ENCODE data around the gene MPP4.

The MPP4 gene, protein sequence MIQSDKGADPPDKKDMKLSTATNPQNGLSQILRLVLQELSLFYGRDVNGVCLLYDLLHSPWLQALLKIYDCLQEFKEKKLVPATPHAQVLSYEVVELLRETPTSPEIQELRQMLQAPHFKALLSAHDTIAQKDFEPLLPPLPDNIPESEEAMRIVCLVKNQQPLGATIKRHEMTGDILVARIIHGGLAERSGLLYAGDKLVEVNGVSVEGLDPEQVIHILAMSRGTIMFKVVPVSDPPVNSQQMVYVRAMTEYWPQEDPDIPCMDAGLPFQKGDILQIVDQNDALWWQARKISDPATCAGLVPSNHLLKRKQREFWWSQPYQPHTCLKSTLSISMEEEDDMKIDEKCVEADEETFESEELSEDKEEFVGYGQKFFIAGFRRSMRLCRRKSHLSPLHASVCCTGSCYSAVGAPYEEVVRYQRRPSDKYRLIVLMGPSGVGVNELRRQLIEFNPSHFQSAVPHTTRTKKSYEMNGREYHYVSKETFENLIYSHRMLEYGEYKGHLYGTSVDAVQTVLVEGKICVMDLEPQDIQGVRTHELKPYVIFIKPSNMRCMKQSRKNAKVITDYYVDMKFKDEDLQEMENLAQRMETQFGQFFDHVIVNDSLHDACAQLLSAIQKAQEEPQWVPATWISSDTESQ

DNA sequence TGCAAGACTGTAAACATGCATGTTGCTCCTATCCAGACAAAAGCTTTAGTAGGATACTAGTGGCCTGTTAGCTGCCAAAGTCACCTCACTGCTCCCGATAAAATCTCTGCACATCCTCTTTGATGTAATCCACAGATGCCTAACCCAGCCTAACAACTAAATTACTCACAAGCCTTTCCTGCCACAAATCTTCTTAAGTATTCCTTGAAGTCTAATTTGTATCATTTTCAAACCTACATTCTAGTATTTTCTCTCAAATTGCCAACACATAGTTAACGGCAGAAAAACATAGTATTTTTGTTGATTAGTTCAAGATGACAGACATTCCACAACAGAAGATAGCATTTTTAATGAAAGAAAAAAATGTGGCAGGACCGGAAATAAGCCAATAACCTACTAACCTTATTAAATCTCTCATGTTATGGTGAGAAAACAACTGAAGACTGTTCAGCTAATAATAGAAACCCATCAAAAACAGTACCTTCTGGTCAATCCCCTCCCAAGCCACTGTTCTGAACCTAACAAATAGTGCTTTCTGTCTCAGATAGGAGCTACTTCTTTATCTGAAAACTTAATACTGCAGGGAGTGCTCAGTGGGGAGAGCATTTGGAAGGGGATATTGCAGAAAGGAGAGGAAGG lies at the start of gene MPP4:
TSS of gene MPP4 (minus strand) at position 57 of the 639 bp plus-strand sequence. CDS start 4,690 bp downstream, outside the sequence.
- DNase-seq, result no peak

DNA sequence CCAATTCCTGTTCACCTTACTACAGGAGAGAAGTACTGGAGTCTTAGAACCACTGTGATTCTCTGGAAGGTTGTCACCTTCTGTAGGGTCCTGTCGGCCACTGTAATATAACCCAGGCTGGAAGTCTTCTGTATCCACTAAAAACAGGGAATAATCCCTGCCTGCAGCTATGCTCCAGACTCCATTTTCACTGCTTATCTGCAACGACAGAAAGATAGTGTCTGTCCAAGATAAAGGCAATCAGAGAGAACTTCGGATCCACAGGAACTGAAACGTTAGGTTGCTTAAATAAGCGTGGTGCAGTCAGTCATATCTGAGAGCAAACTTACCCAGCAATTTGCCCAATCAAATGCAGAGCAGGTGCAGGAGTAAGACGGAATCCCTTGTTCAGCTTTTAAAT lies 48.1 kb upstream of the MPP4 start:
- DNase-seq, result no peak

DNA sequence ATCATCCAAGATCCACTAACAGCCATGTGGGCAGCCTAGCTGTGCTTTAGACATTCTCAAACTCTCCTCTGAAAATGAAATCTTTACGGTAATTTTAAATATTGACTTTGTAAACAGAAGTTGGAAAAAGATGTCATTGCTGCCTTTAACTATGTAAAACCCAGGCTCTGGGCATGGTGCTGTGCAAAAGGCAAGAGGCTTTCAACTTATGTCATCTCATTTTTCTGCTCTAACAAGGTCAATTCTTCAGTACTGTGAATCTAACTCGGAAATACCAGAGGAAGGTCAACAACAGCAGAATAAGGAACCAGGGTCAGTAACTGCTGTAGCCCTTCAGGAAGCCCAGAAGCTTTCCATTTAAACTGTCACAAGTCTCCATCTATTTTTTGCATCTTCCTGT lies 37.0 kb upstream of the MPP4 start:
- no peak for DNase-seq

- no peak for DNase-seq
Observed at GRCh38 chr2:201734111-201734510, 35.7 kb upstream of the MPP4 start.

GRCh38 chr2:201733544-201733943 lies 35.1 kb upstream of the MPP4 start:
- no peak for DNase-seq

GRCh38 chr2:201730651-201731285 lies 32.3 kb upstream of the MPP4 start:
- no peak for DNase-seq

DNA sequence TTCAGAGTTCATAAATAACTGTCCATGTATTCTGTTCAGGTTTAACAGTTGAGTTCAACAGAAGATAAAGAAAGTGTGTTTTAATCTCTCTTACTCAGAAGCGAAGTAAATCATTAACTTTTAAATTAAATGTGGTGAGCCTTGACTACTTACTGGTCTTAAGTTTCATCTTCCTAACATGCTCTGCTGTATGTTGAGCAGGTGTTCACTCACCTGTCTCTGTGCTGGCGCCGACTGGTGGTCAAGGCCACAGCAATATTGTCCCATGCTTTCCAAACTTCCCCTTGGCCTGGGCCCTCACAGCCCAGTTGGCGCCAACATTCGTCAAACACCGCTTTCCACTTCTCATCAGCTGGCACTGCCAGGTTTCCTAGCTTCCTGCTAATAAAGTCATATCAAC lies 17.0 kb upstream of the MPP4 start:
- DNase-seq, result no peak

DNA sequence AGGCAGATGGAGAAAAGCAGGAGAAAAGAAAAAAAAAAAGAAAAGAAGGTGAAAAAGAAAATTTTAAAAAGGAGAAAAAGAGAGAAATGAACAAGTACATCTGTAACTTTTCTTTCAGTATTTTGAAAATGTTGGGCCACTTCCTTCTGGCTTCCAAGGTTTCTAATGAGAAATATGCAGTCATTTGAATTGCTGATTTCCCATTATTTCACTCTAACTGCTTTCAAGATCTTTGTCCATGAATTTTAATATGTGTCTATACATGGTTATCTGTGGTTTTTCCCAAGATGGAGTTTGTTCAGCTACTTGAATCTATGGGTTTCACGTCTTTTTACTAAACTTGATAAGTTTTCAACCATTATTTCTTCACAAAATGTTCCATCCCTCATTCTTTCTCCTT lies 14.3 kb upstream of the MPP4 start:
- DNase-seq, result no peak

GRCh38 chr2:201709747-201710146 lies 11.3 kb upstream of the MPP4 start:
- no peak for DNase-seq

GRCh38 chr2:201709049-201709448 lies 10.6 kb upstream of the MPP4 start:
- DNase-seq, result no peak

DNA sequence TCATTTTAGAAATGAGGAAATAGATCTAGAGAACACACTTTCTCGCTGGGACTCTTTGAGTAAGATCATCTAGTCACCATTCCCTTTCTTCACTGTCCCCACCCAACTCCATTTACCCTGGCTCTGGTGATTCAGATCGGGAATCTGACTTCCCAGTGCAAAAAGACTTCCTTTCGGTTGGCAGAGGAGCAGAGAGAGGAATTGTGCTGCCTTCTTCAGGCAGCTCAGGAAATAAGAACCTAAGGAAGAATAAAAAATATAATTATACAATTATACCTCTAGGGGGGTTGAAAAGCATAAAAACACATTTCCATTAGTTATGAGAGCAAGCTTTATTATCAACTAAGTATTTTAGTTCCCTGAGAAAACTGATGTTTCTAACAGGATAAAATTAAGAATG lies 9.3 kb upstream of the MPP4 start:
- DNase-seq, result no peak

- no peak for DNase-seq
Observed at GRCh38 chr2:201707142-201707541, 8.7 kb upstream of the MPP4 start.

DNA sequence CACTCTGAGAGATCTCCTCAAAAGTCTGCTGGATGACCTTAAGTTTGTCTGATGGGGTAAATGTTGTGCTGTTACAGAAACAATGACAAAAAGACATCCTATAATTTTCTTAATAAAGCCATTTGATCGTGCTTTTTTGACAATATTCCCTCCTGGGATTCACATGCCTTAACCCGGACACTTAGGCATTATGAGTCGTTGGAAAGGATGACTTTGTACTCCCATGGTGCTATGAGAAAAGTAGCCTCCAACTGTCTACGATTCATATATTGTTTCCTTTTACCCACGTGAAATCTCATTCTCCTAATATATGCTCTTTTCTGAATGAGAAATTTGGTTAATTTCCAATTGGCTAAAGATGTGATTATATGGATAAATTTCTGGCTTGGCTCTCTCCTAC lies 6.1 kb upstream of the MPP4 start:
- no peak for DNase-seq

DNA sequence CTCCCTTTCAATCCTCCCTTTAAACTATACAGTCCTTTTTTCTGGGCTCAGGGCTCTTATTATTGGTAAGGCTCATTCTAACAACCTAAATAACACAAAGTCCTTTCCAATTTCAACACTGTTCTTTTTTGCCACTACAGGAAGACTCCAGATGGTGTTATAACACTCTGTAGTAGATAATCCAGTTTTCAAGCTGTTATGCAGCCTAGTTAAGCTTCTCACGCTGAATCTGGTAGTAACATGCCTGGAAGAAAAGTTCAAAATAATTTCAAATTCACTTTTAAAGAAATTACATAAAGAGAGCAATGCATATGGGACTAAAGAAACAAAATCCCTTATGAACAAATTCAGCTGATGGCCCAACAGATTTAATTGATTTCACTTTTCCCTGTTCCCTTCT lies 3.2 kb upstream of the MPP4 start:
- DNase-seq, result no peak

DNA sequence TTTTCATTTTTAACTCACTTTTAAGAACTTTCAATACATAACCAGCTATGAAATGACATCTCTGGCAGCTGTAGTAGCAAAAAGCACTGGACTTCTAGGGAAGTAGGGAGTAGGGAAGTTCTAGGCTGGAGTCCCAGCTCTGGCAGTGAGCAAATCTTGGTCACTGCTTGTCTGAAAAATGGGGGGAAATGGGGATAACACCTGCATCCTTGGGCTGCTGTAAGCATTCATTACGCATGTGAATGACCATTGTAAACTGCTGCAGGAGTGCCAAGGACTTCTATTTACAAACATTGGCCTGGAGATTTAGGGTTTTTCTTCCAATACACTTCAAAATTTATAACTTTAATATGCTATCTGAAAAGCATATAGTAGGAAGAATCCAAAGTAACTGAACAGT lies 972 bp upstream of the MPP4 start:
- no peak for DNase-seq

- DNase-seq, result no peak
Observed at GRCh38 chr2:201697899-201698298, 545 bp downstream of the MPP4 start.

- DNase-seq, result no peak
Observed at GRCh38 chr2:201696151-201696659, 2.2 kb downstream of the MPP4 start.

DNA sequence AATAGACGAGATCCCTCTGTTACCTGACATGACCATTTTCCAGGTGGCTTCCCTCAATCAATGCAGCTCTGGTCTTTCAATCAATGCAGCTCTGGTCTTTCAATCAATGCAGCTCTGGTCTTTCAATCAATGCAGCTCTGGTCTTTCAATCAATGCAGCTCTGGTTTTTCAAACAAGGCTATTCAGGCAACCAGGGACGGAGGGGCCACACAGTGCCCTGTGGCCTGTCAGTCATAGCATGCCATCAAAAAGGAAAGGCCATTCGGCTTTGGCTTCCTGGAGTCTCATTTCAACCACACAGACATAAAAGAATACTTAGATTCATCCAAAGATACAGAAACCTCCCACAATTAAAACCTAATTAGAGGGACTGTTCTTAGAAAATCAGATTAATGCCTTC lies 13.3 kb downstream of the MPP4 start:
- DNase-seq, result no peak

DNA sequence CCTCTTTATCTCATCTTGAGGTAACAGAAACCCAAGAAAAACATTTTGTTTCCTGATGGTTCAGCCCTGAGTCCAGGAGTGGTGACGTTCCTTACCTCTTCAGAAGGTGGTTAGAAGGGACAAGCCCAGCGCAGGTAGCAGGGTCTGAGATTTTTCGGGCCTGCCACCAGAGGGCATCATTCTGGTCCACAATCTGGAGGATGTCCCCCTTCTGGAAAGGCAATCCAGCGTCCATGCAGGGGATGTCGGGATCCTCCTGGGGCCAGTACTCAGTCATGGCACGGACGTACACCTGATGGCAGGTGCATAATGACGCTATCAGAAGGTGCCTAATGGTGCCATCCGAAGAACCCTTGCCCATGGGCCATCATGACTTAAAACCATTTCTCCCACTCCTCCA lies 17.7 kb downstream of the MPP4 start:
- no peak for DNase-seq

DNA sequence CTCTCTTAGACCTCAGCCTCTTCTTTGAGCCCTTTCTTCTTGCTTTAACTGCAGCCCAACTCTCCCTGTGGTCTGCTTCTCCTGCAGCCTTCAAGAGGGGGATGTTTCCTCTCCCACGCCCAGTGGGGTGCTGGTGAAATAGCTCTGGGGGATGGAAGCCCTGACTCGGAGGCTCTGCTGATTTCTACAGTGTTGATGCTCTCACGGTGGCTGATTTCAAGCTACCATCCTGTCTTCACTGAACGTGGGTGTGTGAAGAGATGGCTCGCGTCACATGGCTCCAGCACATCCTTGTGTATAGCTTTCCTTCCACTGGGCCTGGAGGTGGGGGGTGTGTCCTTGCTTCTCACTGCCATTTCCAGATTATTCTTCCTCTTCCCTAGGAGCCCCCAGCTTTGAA lies 20.0 kb downstream of the MPP4 start:
- no peak for DNase-seq

GRCh38 chr2:201675454-201675853 lies 23.0 kb downstream of the MPP4 start:
- DNase-seq, result no peak

GRCh38 chr2:201674794-201675193 lies 23.6 kb downstream of the MPP4 start:
- DNase-seq, result no peak

DNA sequence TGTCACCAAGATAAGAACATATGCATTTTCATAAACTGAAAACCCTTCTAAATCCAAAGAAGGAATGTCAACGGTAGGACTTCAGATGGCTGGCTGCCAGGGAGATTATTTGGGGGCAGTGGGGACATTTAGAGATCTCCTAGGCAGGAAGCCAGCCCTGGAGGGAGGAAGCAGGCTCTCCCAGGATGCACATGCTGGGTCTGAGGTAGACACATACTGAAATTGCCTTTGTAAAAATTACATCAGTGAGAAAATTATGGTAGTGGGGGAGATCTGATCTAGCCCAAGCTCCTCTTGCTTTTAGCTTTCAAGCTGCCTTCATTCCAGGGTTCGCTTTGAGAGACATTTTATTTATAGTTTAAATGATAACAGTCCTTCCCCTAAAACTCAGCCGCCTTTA lies 24.1 kb downstream of the MPP4 start:
- no peak for DNase-seq

GRCh38 chr2:201673546-201673945 lies 24.9 kb downstream of the MPP4 start:
- DNase-seq, result no peak

Data from DMS79 (cell line).